Epithelial cell of esophagus (primary cell): ENCODE measurements around the gene LCOR.
"Not testable (repeated sequence)": the region's sequence is repeated elsewhere in the genome, so short reads cannot be mapped to it uniquely, and the experiment has no call there.

Source experiments
- DNase-seq: peaks from one replicate; pipeline ENCODE4 v3.0.0; 2010; ENCODE audit warnings: low read depth
- H3K4me3 ChIP-seq: 2 replicates; pipeline ENCODE4 v1.5.1; 2011; ENCODE audit warnings: mild to moderate bottlenecking, low read length, control low read depth
- CTCF ChIP-seq: IDR thresholded peaks from 2 replicates; pipeline ENCODE4 v1.5.1; 2011; ENCODE audit warnings: low read depth, mild to moderate bottlenecking, low read length, control low read depth, inconsistent platforms; ENCODE audit not compliant: insufficient read depth; ENCODE audit errors: missing control alignments

LCOR gene

GRCh38 chr10:96838529-96838928, 6.4 kb downstream of the LCOR start:
- DNase-seq, result no peak
- no peak for TF ChIP-seq CTCF

GRCh38 chr10:96840841-96841518, 8.9 kb downstream of the LCOR start:
- peak; percentile 84 for DNase-seq
- no peak overlapping the region for H3K4me3 ChIP-seq
- TF ChIP-seq CTCF, result no peak

More at GRCh38 chr10:96838529-96838928, 6.4 kb downstream of the LCOR start:
- no peak overlapping the region for H3K4me3 ChIP-seq

- DNase-seq, result peak; percentile 78
- no peak for TF ChIP-seq CTCF
Observed at GRCh38 chr10:96842896-96843723, 11.0 kb downstream of the LCOR start.

GRCh38 chr10:96843823-96844222, 11.7 kb downstream of the LCOR start:
- no peak for DNase-seq
- no peak overlapping the region for H3K4me3 ChIP-seq
- no peak for TF ChIP-seq CTCF

More at GRCh38 chr10:96842896-96843723, 11.0 kb downstream of the LCOR start:
- H3K4me3 ChIP-seq, result no peak overlapping the region

GRCh38 chr10:96846395-96846794, 14.3 kb downstream of the LCOR start:
- TF ChIP-seq CTCF, result no peak
- no peak overlapping the region for H3K4me3 ChIP-seq
- DNase-seq, result peak; percentile 82

- H3K4me3 ChIP-seq, result no peak overlapping the region
- peak; percentile 42 for DNase-seq
- TF ChIP-seq CTCF, result no peak
Observed at GRCh38 chr10:96846926-96847325, 14.8 kb downstream of the LCOR start.

- H3K4me3 ChIP-seq, DNase-seq: not testable (repeated sequence)
Observed at GRCh38 chr10:96847356-96847755, 15.3 kb downstream of the LCOR start.
